Upper lobe of left lung (tissue), 6 donors: ENCODE measurements around the gene HDAC1. TPM values are rescaled to one million over a fixed set of nuclear protein-coding genes. Genes with fewer than 3 reads are reported as not detected.

ENCODE experiments used
- ATAC-seq, 2 donors: fragments of 200-7000 bp; cut with Tn5 transposase; one replicate each; pipeline ENCODE4 v1.9.1; 2022; ENCODE audit warnings: mild to moderate bottlenecking in 2 of 2, moderate library complexity in 2 of 2; ENCODE audit not compliant: low FRiP score in 2 of 2
- DNase-seq, 2 donors: peaks; one replicate each; pipeline ENCODE4 v3.0.0-alpha.2; 2019 to 2020
- H3K27ac ChIP-seq, 4 donors: fragments of 200-600 bp; sonication (generic); one replicate each; pipeline ENCODE4 v1.5.1; 2016 to 2019
- H3K27me3 ChIP-seq, 4 donors: fragments of 200-600 bp; sonication (generic); one replicate each; pipeline ENCODE4 v1.5.1; 2017 to 2019
- H3K36me3 ChIP-seq, 4 donors: fragments of 200-600 bp; sonication (generic); one replicate each; pipeline ENCODE4 v1.5.1; 2016 to 2019
- H3K4me1 ChIP-seq, 4 donors: fragments of 200-600 bp; sonication (generic); one replicate each; pipeline ENCODE4 v1.5.1; 2018 to 2019
- H3K4me3 ChIP-seq, 4 donors: fragments of 200-600 bp; sonication (generic); one replicate each; pipeline ENCODE4 v1.5.1; 2017 to 2019; ENCODE audit warnings: mild to moderate bottlenecking in 2 of 4, moderate library complexity in 1 of 4
- H3K9me3 ChIP-seq, 4 donors: fragments of 200-600 bp; sonication (generic); one replicate each; pipeline ENCODE4 v1.5.1; 2018 to 2019
- EP300 ChIP-seq, 4 donors: sonication (generic); formaldehyde crosslinking; IDR thresholded peaks; one replicate each; pipeline ENCODE4 v1.5.1; 2017; ENCODE audit warnings: antibody characterized with exemption in 4 of 4, control low read depth in 2 of 4
- POLR2A ChIP-seq, 4 donors: fragments of 450-650 bp; IDR thresholded peaks; one replicate each; pipeline ENCODE4 v1.5.1; 2016 to 2017; ENCODE audit warnings: antibody characterized with exemption in 4 of 4, mild to moderate bottlenecking in 2 of 4
- POLR2AphosphoS5 ChIP-seq, 2 donors: sonication (generic); formaldehyde crosslinking; IDR thresholded peaks; one replicate each; pipeline ENCODE4 v1.5.1; 2017; ENCODE audit warnings: antibody characterized with exemption in 2 of 2
- WGBS, 2 donors: methylation state at CpG; one replicate each; pipeline ENCODE4 v1.1.5; 2017 to 2018; 5-methylcytosine and 5-hydroxymethylcytosine counted together
- total RNA-seq, 6 donors: library from RNA; depleted of rRNA in 4 of 6; stranded (reverse); fragments of >200 nt in 4 of 6; gene quantifications; one replicate each; pipeline versions ENCODE4 v1.1.0 to v1.2.1, GENCODE V29; 2016 to 2021
- TF ChIP-seq, protein P1 (sequence below), 6 experiments: fragments of 450-650 bp in 4 of 6; fragments of 200-600 bp in 2 of 6; sonication (generic) in 2 of 6; IDR thresholded peaks; one replicate each; pipeline ENCODE4 v1.5.1; 2016 to 2019; ENCODE audit warnings: antibody characterized with exemption in 6 of 6
- donor health status: DM: no; HTN: no; CAD: no; lungs with moderate emphysema.
- donor health status: DM: no; HTN: yes; CAD: no; lungs with severe emphysema.

The HDAC1 gene
- total RNA-seq, 6 donors from 2014 or later, result 36.8 to 78.0 (median 48.8) TPM

DNA sequence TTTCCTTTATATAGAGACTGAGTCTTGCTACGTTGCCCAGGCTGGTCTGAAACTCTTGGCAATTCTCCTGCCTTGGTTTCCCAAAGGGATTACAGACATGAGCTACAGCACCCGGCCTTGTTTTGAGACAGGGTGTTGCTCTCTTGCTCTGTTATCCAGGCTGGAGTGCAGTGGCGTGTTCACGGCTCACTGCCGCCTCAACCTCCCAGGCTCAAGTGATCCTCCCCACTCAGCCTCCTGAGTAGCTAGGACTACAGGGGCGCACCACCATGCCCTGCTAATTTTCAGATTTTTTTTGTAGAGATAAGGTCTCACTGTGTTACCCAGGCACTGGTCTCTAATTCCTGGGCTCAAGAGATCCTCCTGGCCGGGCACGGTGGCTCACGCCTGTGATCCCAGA, 26.0 kb upstream of the HDAC1 start:
- H3K27me3 ChIP-seq, result no peaks in the 10 kb centered on the region
- 95 to 98% methylated on average over 9 of the region's 9 CpGs for WGBS, 2 donors

DNA sequence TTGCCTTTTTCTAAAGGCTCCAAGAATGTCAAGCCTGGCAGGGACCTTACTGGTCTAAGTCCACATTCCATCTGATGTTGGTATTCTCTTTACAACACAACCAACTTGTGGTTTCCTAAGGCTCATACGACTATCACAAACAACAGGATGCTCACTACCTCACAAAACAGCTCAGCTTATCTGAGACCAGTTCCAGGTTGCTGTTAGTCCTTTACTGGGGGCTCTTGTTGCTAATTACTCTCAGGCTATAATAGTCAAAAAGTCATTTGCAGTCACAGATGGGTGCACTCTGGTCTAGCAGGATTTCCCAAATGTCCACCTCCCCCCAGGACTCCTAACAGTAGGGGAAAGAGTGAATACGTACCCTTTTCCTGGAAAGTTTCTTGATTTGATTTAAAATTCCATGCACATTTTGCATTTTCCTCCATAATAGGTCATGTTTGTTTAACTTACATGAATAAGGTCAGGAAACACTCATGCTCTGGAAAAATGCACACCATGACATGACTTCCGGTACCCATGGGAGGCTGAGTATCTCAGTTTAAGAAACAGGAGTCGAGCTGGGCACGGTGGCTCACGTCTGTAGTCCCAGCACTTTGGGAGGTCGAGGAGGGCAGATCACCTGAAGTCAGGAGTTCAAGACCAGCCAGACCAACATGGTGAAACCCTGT, 24.8 kb upstream of the HDAC1 start:
- TF ChIP-seq POLR2A (IDR thresholded peaks at IDR 0.05) (no peak), EP300 (IDR thresholded peaks at IDR 0.05) (no peak), POLR2AphosphoS5 (IDR thresholded peaks at IDR 0.05) (no peak)
- TF ChIP-seq, protein P1, sequence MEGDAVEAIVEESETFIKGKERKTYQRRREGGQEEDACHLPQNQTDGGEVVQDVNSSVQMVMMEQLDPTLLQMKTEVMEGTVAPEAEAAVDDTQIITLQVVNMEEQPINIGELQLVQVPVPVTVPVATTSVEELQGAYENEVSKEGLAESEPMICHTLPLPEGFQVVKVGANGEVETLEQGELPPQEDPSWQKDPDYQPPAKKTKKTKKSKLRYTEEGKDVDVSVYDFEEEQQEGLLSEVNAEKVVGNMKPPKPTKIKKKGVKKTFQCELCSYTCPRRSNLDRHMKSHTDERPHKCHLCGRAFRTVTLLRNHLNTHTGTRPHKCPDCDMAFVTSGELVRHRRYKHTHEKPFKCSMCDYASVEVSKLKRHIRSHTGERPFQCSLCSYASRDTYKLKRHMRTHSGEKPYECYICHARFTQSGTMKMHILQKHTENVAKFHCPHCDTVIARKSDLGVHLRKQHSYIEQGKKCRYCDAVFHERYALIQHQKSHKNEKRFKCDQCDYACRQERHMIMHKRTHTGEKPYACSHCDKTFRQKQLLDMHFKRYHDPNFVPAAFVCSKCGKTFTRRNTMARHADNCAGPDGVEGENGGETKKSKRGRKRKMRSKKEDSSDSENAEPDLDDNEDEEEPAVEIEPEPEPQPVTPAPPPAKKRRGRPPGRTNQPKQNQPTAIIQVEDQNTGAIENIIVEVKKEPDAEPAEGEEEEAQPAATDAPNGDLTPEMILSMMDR (IDR thresholded peaks at IDR 0.05), result no peak
- H3K36me3 ChIP-seq, result no peaks in the 10 kb centered on the region
- H3K9me3 ChIP-seq, result no peaks in the 10 kb centered on the region
- ATAC-seq, result no peak
- H3K4me3 ChIP-seq, result no peak overlapping the region
- H3K4me1 ChIP-seq, result peaks cover 0 to 4% (median 0%) of the 10 kb centered on the region in 4 donors
- no peaks in the 10 kb centered on the region for H3K27me3 ChIP-seq
- no peak overlapping the region for H3K27ac ChIP-seq
- DNase-seq, result no peak
- WGBS, 2 donors, result 54 to 61% methylated on average over 7 of the region's 7 CpGs

More for the DNA sequence above, 26.0 kb upstream of the HDAC1 start:
- no peak for DNase-seq
- no peaks in the 10 kb centered on the region for H3K9me3 ChIP-seq
- ATAC-seq, result no peak
- H3K36me3 ChIP-seq, result no peaks in the 10 kb centered on the region
- H3K4me3 ChIP-seq, result no peak overlapping the region
- TF ChIP-seq POLR2AphosphoS5 (IDR thresholded peaks at IDR 0.05), result no peak
- TF ChIP-seq, protein P1 (IDR thresholded peaks at IDR 0.05), result no peak
- TF ChIP-seq POLR2A (IDR thresholded peaks at IDR 0.05), result no peak
- no peak for TF ChIP-seq EP300 (IDR thresholded peaks at IDR 0.05)
- H3K27ac ChIP-seq, result no peak overlapping the region
- H3K4me1 ChIP-seq, result peaks cover 0 to 4% (median 0%) of the 10 kb centered on the region in 4 donors

DNA sequence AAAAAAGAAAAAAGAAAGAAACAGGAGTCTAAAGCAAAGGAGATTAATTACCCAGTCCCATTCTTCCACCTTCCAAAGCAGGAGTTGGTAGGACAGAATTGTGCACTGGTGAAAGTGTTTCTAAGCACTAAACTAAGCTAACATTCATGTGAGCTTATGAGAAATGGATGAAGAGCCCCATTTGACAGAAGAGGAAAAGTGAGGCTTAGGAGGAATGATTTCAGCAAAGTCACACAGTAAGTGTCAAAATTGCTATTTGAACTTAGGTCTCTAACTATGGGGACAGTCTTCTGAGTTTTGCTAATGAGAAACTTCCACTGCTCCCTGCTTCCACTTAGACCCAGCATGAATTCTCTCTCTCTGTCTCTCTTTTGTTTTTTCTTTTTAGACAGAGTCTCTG, 22.1 kb upstream of the HDAC1 start:
- H3K4me1 ChIP-seq, result peaks cover 0 to 4% (median 0%) of the 10 kb centered on the region in 4 donors
- no peak overlapping the region for H3K27ac ChIP-seq
- H3K4me3 ChIP-seq, result no peak overlapping the region
- no peaks in the 10 kb centered on the region for H3K36me3 ChIP-seq
- no peaks in the 10 kb centered on the region for H3K9me3 ChIP-seq
- H3K27me3 ChIP-seq, result peaks cover 0 to 1% (median 0%) of the 10 kb centered on the region in 4 donors
- no peak for ATAC-seq
- TF ChIP-seq POLR2AphosphoS5 (IDR thresholded peaks at IDR 0.05), result no peak
- TF ChIP-seq, protein P1 (IDR thresholded peaks at IDR 0.05), result no peak
- no peak for DNase-seq

DNA sequence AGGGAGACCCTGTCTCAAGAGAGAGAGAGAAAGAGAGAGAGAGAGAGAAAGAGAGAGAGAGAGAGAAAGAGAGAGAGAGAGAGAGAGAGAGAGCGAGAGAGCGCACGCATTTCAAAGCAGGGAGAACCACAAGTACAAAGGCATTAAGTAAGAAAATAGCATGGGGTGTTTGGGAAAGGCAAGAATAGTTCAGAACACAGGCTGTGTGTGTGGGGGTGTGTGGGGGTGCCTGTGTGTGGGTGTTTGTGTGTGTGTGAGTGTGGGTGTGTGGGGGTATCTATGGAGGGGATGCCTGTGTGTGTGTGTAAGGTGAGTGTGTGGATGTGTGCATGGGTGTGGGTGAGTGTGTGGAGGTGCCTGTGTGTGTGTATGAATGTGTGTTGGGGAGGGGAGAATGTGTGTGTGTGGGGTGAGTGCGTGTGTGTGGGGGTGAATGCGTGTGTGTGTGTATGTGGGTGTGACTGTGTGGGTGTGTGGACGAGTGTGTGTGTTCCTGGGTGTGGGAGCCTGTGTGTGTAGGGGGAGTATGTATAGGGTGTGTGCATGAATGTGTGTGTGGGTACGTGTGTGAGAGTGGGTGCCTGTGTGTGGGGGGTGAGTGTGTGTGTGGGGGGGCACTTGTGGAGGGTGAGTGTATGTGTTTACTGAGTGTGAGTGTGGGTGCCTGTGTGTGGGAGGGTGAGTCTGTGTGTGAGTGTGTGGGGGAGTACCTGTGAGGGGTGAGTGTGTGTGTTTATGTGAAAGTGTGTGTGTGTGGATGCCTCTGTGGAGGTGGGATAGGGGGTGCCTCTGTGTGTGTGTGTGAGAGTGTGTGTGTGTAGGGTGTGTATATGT, 19.1 kb upstream of the HDAC1 start:
- no peak for TF ChIP-seq POLR2AphosphoS5 (IDR thresholded peaks at IDR 0.05)
- TF ChIP-seq, protein P1 (IDR thresholded peaks at IDR 0.05), result no peak
- Histone ChIP-seq H3K36me3 (no peaks in the 10 kb centered on the region), H3K27ac (no peak overlapping the region), H3K27me3 (peaks cover 0 to 14% (median 0%) of the 10 kb centered on the region in 4 donors), H3K9me3 (no peaks in the 10 kb centered on the region), H3K4me1 (peaks cover 0 to 6% (median 3%) of the 10 kb centered on the region in 4 donors), H3K4me3 (no peak overlapping the region)
- ATAC-seq (peak in 1 of 2 donors; percentile 7), DNase-seq (no peak)
- WGBS, 2 donors, result 77 to 85% methylated on average over 7 of the region's 7 CpGs
